Endothelial cell of umbilical vein (primary cell): ENCODE measurements around the gene XRN1.

Experiments used
- CTCF ChIP-seq, 2 donors: IDR thresholded peaks; 1 replicate in 1 of 2; 2 replicates in 1 of 2; pipeline ENCODE4 v1.5.1; 2011; ENCODE audit warnings: low read length in 2 of 2, mild to moderate bottlenecking in 2 of 2, moderate library complexity in 2 of 2, control low read depth in 1 of 2, inconsistent platforms in 1 of 2, low read depth in 1 of 2; ENCODE audit not compliant: insufficient read depth in 1 of 2; ENCODE audit errors: extremely low read depth in 1 of 2
- MAX ChIP-seq: IDR thresholded peaks from 2 replicates; pipeline ENCODE4 v1.6.1; 2011; ENCODE audit not compliant: insufficient read depth, insufficient read length
- POLR2A ChIP-seq: IDR thresholded peaks from 2 replicates; pipeline ENCODE4 v1.6.1; 2012; ENCODE audit warnings: low read depth, mild to moderate bottlenecking, control low read depth, low read length
- POLR2AphosphoS5 ChIP-seq: IDR thresholded peaks from 2 replicates; pipeline ENCODE4 v1.6.1; 2012; ENCODE audit warnings: low read depth, mild to moderate bottlenecking, control low read depth, low read length, moderate library complexity; ENCODE audit not compliant: insufficient read depth

- TF ChIP-seq POLR2A (no peak), CTCF (IDR thresholded peaks at IDR 0.05; ENCODE audit: extremely low read depth in 1 of 2, insufficient read depth in 1 of 2, low read depth in 1 of 2, low read length in 2 of 2) (no peak), MAX (no peak), POLR2AphosphoS5 (no peak)
Measured at GRCh38 chr3:142332390-142332789, 115.4 kb downstream of the XRN1 start.
